OCI-LY3 (cell line): ENCODE data around the gene EDN2.

Experiments used
- CTCF ChIP-seq: fragments of 200-600, 300-600 bp; sonication (generic); IDR thresholded peaks from 2 replicates; pipeline ENCODE4 v1.5.1; 2014; ENCODE audit warnings: antibody characterized with exemption, low read length, low read depth
- EZH2phosphoT487 ChIP-seq: fragments of 200-600 bp; shearing (Covaris generic); IDR thresholded peaks from 2 replicates; pipeline ENCODE4 v1.6.1; 2018; ENCODE audit warnings: antibody characterized with exemption, mixed run types, low read depth

- TF ChIP-seq CTCF, result no peak
- no peak for TF ChIP-seq EZH2phosphoT487
Measured at GRCh38 chr1:41497461-41498030, 13.1 kb upstream of the EDN2 start.
